Activated CD4-positive, alpha-beta T cell treated with anti-CD3 and anti-CD28 coated beads for 36 hours (primary cell): Measurements from ENCODE around the gene PCDH7. TPM values are rescaled to one million over a fixed set of nuclear protein-coding genes. Genes with fewer than 3 reads are reported as not detected.

Experiments
- ATAC-seq: fragments of 200-7000 bp; cut with Tn5 transposase; one replicate; pipeline ENCODE4 v1.10.0; 2021; ENCODE audit warnings: mild to moderate bottlenecking, moderate library complexity
- CTCF ChIA-PET: fragments of 350-600 bp; sonication (Branson Sonifier 250); formaldehyde crosslinking; loops from one replicate; lab custom pipeline; 2021; ENCODE audit warnings: antibody characterized with exemption; lab: Charles Lee
- POLR2A ChIA-PET: fragments of 350-600 bp; sonication (Branson Sonifier 250); formaldehyde crosslinking; loops from one replicate; lab custom pipeline; 2021; ENCODE audit warnings: antibody characterized with exemption, inconsistent platforms; lab: Charles Lee
- DNase-seq: peaks from one replicate; pipeline ENCODE4 v3.0.0-alpha.2; 2020
- H3K27ac Mint-ChIP-seq: one replicate; pipeline ENCODE4 v1.8.0; 2021; ENCODE audit warnings: mixed read lengths
- H3K27me3 Mint-ChIP-seq: one replicate; pipeline ENCODE4 v1.8.0; 2021; ENCODE audit warnings: mixed read lengths
- H3K36me3 Mint-ChIP-seq: one replicate; pipeline ENCODE4 v1.8.0; 2021; ENCODE audit warnings: low read depth, mixed read lengths
- H3K4me1 Mint-ChIP-seq: one replicate; pipeline ENCODE4 v1.8.0; 2021; ENCODE audit warnings: mixed read lengths
- H3K4me3 Mint-ChIP-seq: one replicate; pipeline ENCODE4 v1.8.0; 2021; ENCODE audit warnings: mild to moderate bottlenecking, moderate library complexity, mixed read lengths
- H3K9me3 Mint-ChIP-seq: one replicate; pipeline ENCODE4 v1.8.0; 2021; ENCODE audit warnings: low read depth, mixed read lengths
- intact Hi-C, 2 experiments: fragments of 100-400 bp; cut with DNase I in 1 of 2; cut with micrococcal nuclease in 1 of 2; formaldehyde crosslinking; loops; one replicate each; pipeline versions ENCODE4 v1.14.2 to v1.15.1; 2022 to 2024; cut with DNase I, micrococcal nuclease
- total RNA-seq, 2 experiments: library from RNA; stranded (reverse); gene quantifications; one replicate each; pipeline ENCODE4 v1.2.3, GENCODE V29; 2021

PCDH7 gene
- total RNA-seq, 2 experiments from 2014 or later = not detected

GRCh38 chr4:30744386-30744785, 24.2 kb downstream of the PCDH7 start:
- no peak overlapping the region for H3K4me3 Mint-ChIP-seq
- H3K36me3 Mint-ChIP-seq = no peaks in the 10 kb centered on the region
- DNase-seq (no peak), ATAC-seq (no peak)
- intact Hi-C loops = no loop called here
- H3K4me1 Mint-ChIP-seq = no peaks in the 10 kb centered on the region
- no peaks in the 10 kb centered on the region for H3K27me3 Mint-ChIP-seq
- H3K9me3 Mint-ChIP-seq = no peaks in the 10 kb centered on the region
- ChIA-PET POLR2A (no interaction called here), CTCF (no interaction called here)
- no peak overlapping the region for H3K27ac Mint-ChIP-seq

GRCh38 chr4:30744957-30745640, 24.9 kb downstream of the PCDH7 start:
- ATAC-seq (no peak), DNase-seq (no peak)
- Mint-ChIP-seq H3K4me1 (no peaks in the 10 kb centered on the region), H3K36me3 (no peaks in the 10 kb centered on the region), H3K27ac (no peak overlapping the region), H3K9me3 (no peaks in the 10 kb centered on the region), H3K4me3 (no peak overlapping the region), H3K27me3 (no peaks in the 10 kb centered on the region)
- POLR2A ChIA-PET = no interaction called here
- CTCF ChIA-PET = no interaction called here
- intact Hi-C loops = no loop called here

DNA sequence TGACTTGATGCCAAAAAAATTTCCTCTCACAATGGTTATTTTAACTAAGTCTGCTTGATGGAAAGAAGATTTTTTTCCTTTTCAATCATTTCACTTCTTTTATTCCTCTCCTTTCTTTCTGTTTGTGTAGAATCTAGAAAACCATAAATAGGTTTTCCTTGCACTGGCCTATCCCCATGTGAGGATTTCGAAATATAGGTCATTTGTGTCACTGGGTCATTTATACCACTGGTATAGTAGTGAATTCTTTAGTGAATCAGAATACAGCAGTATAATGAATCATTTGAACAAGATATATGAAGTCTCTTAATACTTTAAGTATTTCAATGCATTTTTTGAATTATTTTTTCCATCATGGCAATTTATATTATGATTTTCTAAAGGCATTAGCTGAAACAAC, 26.6 kb downstream of the PCDH7 start:
- DNase-seq (no peak), ATAC-seq (no peak)
- Mint-ChIP-seq H3K36me3 (no peaks in the 10 kb centered on the region), H3K4me3 (no peak overlapping the region), H3K4me1 (no peaks in the 10 kb centered on the region), H3K27ac (no peak overlapping the region), H3K27me3 (no peaks in the 10 kb centered on the region), H3K9me3 (no peaks in the 10 kb centered on the region)
- intact Hi-C loops = no loop called here
- ChIA-PET POLR2A (no interaction called here), CTCF (no interaction called here)

DNA sequence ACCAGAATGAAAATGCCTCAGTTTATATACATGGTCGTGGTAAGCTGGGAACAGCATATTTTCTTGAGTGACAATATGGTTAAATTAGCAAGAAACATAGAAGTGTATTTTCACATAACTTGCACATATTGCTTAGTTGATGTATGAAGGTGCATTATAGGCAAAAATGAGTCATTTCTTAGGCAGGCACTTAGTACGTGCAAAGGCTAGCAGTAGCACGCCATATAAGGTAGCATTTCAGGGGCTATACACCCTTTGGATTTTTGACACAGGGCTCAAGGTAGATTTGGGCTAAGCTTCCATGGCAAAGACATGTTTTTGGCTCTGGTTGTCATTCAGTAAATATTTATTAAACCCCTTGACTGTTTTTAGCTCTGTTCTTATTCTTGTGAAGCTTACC, 33.1 kb downstream of the PCDH7 start:
- intact Hi-C loops = no loop called here
- peaks cover 2% of the 10 kb centered on the region for H3K9me3 Mint-ChIP-seq
- DNase-seq (no peak), ATAC-seq (no peak)
- H3K4me1 Mint-ChIP-seq = no peaks in the 10 kb centered on the region
- no peak overlapping the region for H3K27ac Mint-ChIP-seq
- no peak overlapping the region for H3K4me3 Mint-ChIP-seq
- ChIA-PET POLR2A (no interaction called here), CTCF (no interaction called here)
- no peaks in the 10 kb centered on the region for H3K27me3 Mint-ChIP-seq
- no peaks in the 10 kb centered on the region for H3K36me3 Mint-ChIP-seq

DNA sequence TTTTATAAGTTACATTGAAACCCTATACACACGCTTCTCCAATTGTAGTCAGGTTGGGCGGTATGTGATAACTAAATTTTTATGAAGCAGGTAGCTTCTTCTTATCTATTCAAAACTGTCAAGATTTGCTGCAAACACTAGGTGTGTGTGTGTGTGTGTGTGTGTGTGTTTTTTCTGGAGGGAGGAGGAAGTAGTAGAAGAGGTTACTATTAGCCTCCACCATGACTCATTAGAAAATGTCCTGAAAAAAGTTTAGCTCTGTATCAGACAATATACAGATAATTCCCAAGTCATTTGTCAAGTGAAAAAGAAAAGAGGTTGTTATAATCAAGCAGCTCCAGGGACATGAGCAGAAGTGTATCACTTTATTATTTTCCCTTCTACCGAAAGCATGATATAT, 33.9 kb downstream of the PCDH7 start:
- CTCF ChIA-PET = no interaction called here
- POLR2A ChIA-PET = no interaction called here
- no peak overlapping the region for H3K4me3 Mint-ChIP-seq
- intact Hi-C loops = no loop called here
- no peak overlapping the region for H3K27ac Mint-ChIP-seq
- no peaks in the 10 kb centered on the region for H3K27me3 Mint-ChIP-seq
- no peaks in the 10 kb centered on the region for H3K36me3 Mint-ChIP-seq
- no peak for ATAC-seq
- DNase-seq = no peak
- peaks cover 2% of the 10 kb centered on the region for H3K9me3 Mint-ChIP-seq
- no peaks in the 10 kb centered on the region for H3K4me1 Mint-ChIP-seq

DNA sequence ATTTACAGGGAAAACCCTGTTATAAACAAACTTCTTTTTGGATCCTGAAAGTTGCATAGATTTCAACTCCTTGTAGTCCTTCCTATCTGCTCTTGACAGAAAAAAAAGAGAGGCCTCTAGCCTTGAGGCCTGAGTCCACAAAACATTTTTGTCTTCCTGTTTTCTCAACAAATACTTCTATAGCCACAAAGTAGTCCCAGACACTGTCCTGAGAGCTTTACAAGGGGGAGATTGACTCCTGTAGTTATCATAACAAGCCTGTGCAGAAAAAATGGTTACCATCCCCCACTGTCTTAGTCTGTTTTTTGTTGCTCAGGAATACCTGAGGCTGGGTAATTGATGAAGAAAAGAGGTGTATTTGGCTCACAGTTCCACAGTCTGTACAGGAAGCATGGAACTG, 35.2 kb downstream of the PCDH7 start:
- peaks cover 2% of the 10 kb centered on the region for H3K9me3 Mint-ChIP-seq
- intact Hi-C loops = no loop called here
- no peak overlapping the region for H3K4me3 Mint-ChIP-seq
- CTCF ChIA-PET = no interaction called here
- ATAC-seq (no peak), DNase-seq (no peak)
- H3K4me1 Mint-ChIP-seq = no peaks in the 10 kb centered on the region
- POLR2A ChIA-PET = no interaction called here
- H3K36me3 Mint-ChIP-seq = no peaks in the 10 kb centered on the region
- H3K27ac Mint-ChIP-seq = no peak overlapping the region
- H3K27me3 Mint-ChIP-seq = no peaks in the 10 kb centered on the region

- H3K27ac Mint-ChIP-seq = no peak overlapping the region
- H3K4me1 Mint-ChIP-seq = no peaks in the 10 kb centered on the region
- ChIA-PET CTCF (no interaction called here), POLR2A (no interaction called here)
- ATAC-seq (no peak), DNase-seq (no peak)
- no peaks in the 10 kb centered on the region for H3K36me3 Mint-ChIP-seq
- intact Hi-C loops = no loop called here
- no peaks in the 10 kb centered on the region for H3K27me3 Mint-ChIP-seq
- H3K4me3 Mint-ChIP-seq = no peak overlapping the region
- peaks cover 2% of the 10 kb centered on the region for H3K9me3 Mint-ChIP-seq
Measured at GRCh38 chr4:30756553-30756952, 36.4 kb downstream of the PCDH7 start.

DNA sequence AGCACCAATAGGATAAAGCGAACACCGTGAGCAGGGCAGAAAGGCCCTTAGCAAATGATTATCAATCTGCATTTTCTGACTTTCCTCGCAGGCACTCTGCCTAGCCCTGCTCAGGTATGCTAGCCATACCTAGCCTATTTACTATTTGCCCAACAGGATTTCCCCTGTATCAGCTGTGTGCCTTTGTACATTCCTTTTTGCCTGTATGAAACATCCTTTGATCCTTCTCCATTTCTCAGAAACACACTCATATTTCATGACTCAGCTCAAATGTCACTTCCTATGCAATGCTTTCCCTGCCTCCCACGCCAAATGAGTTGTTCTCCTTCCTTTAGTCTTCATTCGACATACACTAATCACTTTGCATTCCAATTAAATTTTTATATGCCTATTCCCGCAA, 37.2 kb downstream of the PCDH7 start:
- DNase-seq (no peak), ATAC-seq (no peak)
- CTCF ChIA-PET = no interaction called here
- POLR2A ChIA-PET = no interaction called here
- no peak overlapping the region for H3K27ac Mint-ChIP-seq
- no peaks in the 10 kb centered on the region for H3K4me1 Mint-ChIP-seq
- H3K9me3 Mint-ChIP-seq = peaks cover 2% of the 10 kb centered on the region
- no peaks in the 10 kb centered on the region for H3K27me3 Mint-ChIP-seq
- intact Hi-C loops = no loop called here
- H3K4me3 Mint-ChIP-seq = no peak overlapping the region
- no peaks in the 10 kb centered on the region for H3K36me3 Mint-ChIP-seq

GRCh38 chr4:30760551-30760950, 40.4 kb downstream of the PCDH7 start:
- Mint-ChIP-seq H3K36me3 (no peaks in the 10 kb centered on the region), H3K9me3 (peaks cover 5% of the 10 kb centered on the region), H3K4me1 (no peaks in the 10 kb centered on the region), H3K4me3 (no peak overlapping the region), H3K27me3 (no peaks in the 10 kb centered on the region), H3K27ac (no peak overlapping the region)
- CTCF ChIA-PET = no interaction called here
- intact Hi-C loops = no loop called here
- POLR2A ChIA-PET = no interaction called here
- ATAC-seq = no peak
- DNase-seq = no peak

DNA sequence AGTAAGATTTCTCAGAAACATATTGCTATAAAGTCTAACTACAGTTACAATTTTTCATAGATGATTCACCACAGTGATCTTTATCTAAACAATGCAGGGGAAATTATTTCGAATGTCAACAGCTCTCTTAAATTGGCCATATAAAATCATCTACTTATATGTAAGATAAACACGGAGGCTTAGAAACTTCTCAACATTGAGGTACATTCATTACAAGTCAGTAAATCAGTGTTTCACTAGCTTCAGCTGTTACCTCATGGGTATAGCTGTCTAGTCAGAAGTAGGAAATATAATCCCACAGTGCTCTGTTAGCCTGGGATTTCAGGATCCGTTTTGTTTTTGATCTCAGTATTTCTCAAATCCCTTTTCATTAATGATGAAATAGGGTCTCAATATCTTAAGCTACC, 43.2 kb downstream of the PCDH7 start:
- ChIA-PET POLR2A (no interaction called here), CTCF (no interaction called here)
- no peak for ATAC-seq
- H3K4me3 Mint-ChIP-seq = no peak overlapping the region
- H3K27me3 Mint-ChIP-seq = no peaks in the 10 kb centered on the region
- H3K27ac Mint-ChIP-seq = no peak overlapping the region
- no peaks in the 10 kb centered on the region for H3K4me1 Mint-ChIP-seq
- H3K9me3 Mint-ChIP-seq = peaks cover 5% of the 10 kb centered on the region
- no peak for DNase-seq
- H3K36me3 Mint-ChIP-seq = no peaks in the 10 kb centered on the region
- intact Hi-C loops = no loop called here

GRCh38 chr4:30765022-30765421, 44.9 kb downstream of the PCDH7 start:
- ATAC-seq = no peak
- ChIA-PET POLR2A (no interaction called here), CTCF (no interaction called here)
- no peaks in the 10 kb centered on the region for H3K4me1 Mint-ChIP-seq
- H3K9me3 Mint-ChIP-seq = peaks cover 5% of the 10 kb centered on the region
- intact Hi-C loops = no loop called here
- no peaks in the 10 kb centered on the region for H3K27me3 Mint-ChIP-seq
- H3K27ac Mint-ChIP-seq = no peak overlapping the region
- no peaks in the 10 kb centered on the region for H3K36me3 Mint-ChIP-seq
- no peak for DNase-seq
- no peak overlapping the region for H3K4me3 Mint-ChIP-seq

- ChIA-PET POLR2A (no interaction called here), CTCF (no interaction called here)
- ATAC-seq (no peak), DNase-seq (no peak)
- Mint-ChIP-seq H3K4me3 (no peak overlapping the region), H3K27ac (no peak overlapping the region), H3K9me3 (peaks cover 5% of the 10 kb centered on the region), H3K36me3 (no peaks in the 10 kb centered on the region), H3K4me1 (no peaks in the 10 kb centered on the region), H3K27me3 (no peaks in the 10 kb centered on the region)
- intact Hi-C loops = no loop called here
Measured at GRCh38 chr4:30767147-30767845, 47.1 kb downstream of the PCDH7 start.
